ENCODE data around the gene FAT2.
"Not testable (repeated sequence)": the region's sequence is repeated elsewhere in the genome, so short reads cannot be mapped to it uniquely, and the experiment has no call there.

FAT2 gene

DNA sequence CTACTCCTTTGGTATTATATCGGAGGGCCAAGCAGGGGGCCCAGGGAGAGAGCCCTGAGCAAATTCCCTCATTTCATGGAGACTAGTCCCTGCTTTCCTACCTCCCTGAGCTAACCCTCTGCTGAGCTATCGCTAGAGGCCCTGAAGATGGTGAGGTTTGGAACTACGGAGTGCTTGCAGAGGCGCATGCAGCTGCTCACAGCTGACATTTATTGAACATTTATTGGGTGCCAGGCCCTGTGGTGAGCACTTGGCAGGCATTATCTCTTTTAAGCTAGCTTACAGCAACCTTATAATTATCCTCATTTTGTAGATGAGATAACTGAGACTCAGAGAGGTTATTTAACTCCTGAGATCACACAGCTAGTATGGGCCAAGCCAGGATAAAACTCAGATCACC, 9.8 kb downstream of the FAT2 start:
- Histone ChIP-seq H3K27me3 (ENCODE audit: low read depth, low read length) (no peaks in the 10 kb centered on the region), H2AFZ (ENCODE audit: low read depth, low read length) (no peak overlapping the region), H3K36me3 (replicated peaks; ENCODE audit: low read depth, low read length) (no peaks in the 10 kb centered on the region), H3K9me3 (ENCODE audit: insufficient read depth, low read length) (no peaks in the 10 kb centered on the region), H4K20me1 (ENCODE audit: insufficient read depth, low read length) (no peaks in the 10 kb centered on the region), H3K4me3 (ENCODE audit: low read length) (no peak overlapping the region), H3K27ac (ENCODE audit: low read length) (no peak overlapping the region), H3K4me1 (ENCODE audit: low read length) (peaks cover 19% of the 10 kb centered on the region), H3K4me2 (ENCODE audit: low read length) (no peak overlapping the region), H3K79me2 (ENCODE audit: low read length) (no peaks in the 10 kb centered on the region), H3K9ac (ENCODE audit: low read length) (no peak overlapping the region)
- TF ChIP-seq EZH2phosphoT487 (IDR thresholded peaks at IDR 0.05; ENCODE audit: low read depth): no peak
- TF ChIP-seq, protein P1, sequence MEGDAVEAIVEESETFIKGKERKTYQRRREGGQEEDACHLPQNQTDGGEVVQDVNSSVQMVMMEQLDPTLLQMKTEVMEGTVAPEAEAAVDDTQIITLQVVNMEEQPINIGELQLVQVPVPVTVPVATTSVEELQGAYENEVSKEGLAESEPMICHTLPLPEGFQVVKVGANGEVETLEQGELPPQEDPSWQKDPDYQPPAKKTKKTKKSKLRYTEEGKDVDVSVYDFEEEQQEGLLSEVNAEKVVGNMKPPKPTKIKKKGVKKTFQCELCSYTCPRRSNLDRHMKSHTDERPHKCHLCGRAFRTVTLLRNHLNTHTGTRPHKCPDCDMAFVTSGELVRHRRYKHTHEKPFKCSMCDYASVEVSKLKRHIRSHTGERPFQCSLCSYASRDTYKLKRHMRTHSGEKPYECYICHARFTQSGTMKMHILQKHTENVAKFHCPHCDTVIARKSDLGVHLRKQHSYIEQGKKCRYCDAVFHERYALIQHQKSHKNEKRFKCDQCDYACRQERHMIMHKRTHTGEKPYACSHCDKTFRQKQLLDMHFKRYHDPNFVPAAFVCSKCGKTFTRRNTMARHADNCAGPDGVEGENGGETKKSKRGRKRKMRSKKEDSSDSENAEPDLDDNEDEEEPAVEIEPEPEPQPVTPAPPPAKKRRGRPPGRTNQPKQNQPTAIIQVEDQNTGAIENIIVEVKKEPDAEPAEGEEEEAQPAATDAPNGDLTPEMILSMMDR (IDR thresholded peaks at IDR 0.05; ENCODE audit: low read depth, low read length): no peak

DNA sequence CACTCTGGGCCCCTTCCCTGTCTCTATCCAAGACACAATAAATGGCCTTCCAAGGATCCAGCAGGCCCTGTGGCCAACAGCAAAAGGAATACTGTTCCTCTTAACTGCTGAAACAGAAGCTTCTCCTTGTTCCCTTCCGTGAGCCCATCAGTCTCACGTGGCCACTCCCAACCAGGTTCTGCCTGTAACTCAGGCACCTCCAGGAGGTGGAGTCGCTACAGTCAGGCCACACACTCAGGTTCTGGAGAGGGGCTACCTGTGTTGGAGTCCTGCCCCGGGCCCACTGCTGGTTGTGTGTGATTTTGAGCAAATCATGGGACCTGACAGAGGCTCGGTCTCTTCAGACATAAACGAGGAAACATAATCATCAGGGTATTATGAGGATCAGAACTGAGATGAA, 10.3 kb downstream of the FAT2 start:
- H3K4me2 ChIP-seq (ENCODE audit: low read length): no peak overlapping the region
- no peak overlapping the region for H3K4me3 ChIP-seq (ENCODE audit: low read length)
- no peaks in the 10 kb centered on the region for H3K27me3 ChIP-seq (ENCODE audit: low read depth, low read length)
- peaks cover 19% of the 10 kb centered on the region for H3K4me1 ChIP-seq (ENCODE audit: low read length)
- no peak overlapping the region for H3K9ac ChIP-seq (ENCODE audit: low read length)
- H3K36me3 ChIP-seq (replicated peaks; ENCODE audit: low read depth, low read length): no peaks in the 10 kb centered on the region
- H2AFZ ChIP-seq (ENCODE audit: low read depth, low read length): no peak overlapping the region
- H3K9me3 ChIP-seq (ENCODE audit: insufficient read depth, low read length): no peaks in the 10 kb centered on the region
- TF ChIP-seq EZH2phosphoT487 (IDR thresholded peaks at IDR 0.05; ENCODE audit: low read depth): no peak
- TF ChIP-seq, protein P1 (IDR thresholded peaks at IDR 0.05; ENCODE audit: low read depth, low read length): no peak
- H4K20me1 ChIP-seq (ENCODE audit: insufficient read depth, low read length): no peaks in the 10 kb centered on the region
- H3K79me2 ChIP-seq (ENCODE audit: low read length): no peaks in the 10 kb centered on the region
- H3K27ac ChIP-seq (ENCODE audit: low read length): no peak overlapping the region

DNA sequence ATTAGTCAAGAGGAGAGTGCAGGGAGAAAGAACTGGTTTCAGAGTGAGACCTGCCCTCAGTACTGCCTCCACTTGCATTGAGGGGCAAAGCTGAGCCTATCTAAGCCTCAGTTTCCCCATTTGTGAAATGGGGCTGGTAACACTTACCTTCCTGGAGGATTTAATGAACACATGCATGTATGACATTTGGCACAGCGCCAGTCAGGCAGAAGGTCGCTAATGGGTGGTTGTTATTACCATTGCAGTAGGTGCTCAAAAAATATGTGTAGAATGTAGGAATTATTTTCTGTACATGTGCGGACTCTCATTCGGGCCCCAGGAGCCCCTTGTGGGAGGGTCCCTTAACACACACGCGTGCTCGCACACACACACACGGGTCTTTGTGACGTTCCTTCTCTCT, 10.9 kb downstream of the FAT2 start:
- H3K27me3 ChIP-seq (ENCODE audit: low read depth, low read length): no peaks in the 10 kb centered on the region
- no peak overlapping the region for H3K27ac ChIP-seq (ENCODE audit: low read length)
- peaks cover 19% of the 10 kb centered on the region for H3K4me1 ChIP-seq (ENCODE audit: low read length)
- no peaks in the 10 kb centered on the region for H3K36me3 ChIP-seq (replicated peaks; ENCODE audit: low read depth, low read length)
- no peak overlapping the region for H3K9ac ChIP-seq (ENCODE audit: low read length)
- H3K9me3 ChIP-seq (ENCODE audit: insufficient read depth, low read length): no peaks in the 10 kb centered on the region
- H3K79me2 ChIP-seq (ENCODE audit: low read length): no peaks in the 10 kb centered on the region
- H4K20me1 ChIP-seq (ENCODE audit: insufficient read depth, low read length): no peaks in the 10 kb centered on the region
- TF ChIP-seq, protein P1 (IDR thresholded peaks at IDR 0.05; ENCODE audit: low read depth, low read length): no peak
- TF ChIP-seq EZH2phosphoT487 (IDR thresholded peaks at IDR 0.05; ENCODE audit: low read depth): no peak
- no peak overlapping the region for H3K4me2 ChIP-seq (ENCODE audit: low read length)
- H2AFZ ChIP-seq (ENCODE audit: low read depth, low read length): no peak overlapping the region
- H3K4me3 ChIP-seq (ENCODE audit: low read length): no peak overlapping the region

DNA sequence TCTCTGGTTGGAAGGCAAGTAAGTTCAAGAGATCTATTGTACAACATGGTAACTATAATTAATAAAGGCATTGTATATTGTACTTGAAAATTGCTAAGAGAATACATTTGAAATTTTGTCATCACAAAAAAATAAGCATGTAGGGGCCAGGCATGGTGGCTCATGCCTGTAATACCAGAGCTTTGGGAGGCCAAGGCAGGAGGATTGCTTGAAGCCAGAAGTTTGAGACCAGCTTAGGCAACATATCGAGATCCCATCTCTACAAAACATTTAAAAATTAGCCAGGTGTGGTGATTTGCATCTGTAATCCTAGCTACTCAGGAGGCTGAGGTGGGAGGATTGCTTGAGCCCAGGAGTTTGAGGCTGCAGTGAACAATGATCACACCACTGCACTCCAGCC, 12.0 kb downstream of the FAT2 start:
- not testable (repeated sequence) for H3K4me2 ChIP-seq (ENCODE audit: low read length); H3K4me3 ChIP-seq (ENCODE audit: low read length); H2AFZ ChIP-seq (ENCODE audit: low read depth, low read length); H3K79me2 ChIP-seq (ENCODE audit: low read length); H3K27me3 ChIP-seq (ENCODE audit: low read depth, low read length); H3K9me3 ChIP-seq (ENCODE audit: insufficient read depth, low read length); H3K9ac ChIP-seq (ENCODE audit: low read length); H4K20me1 ChIP-seq (ENCODE audit: insufficient read depth, low read length); H3K27ac ChIP-seq (ENCODE audit: low read length); H3K36me3 ChIP-seq (replicated peaks; ENCODE audit: low read depth, low read length)
- peaks cover 25% of the 10 kb centered on the region for H3K4me1 ChIP-seq (ENCODE audit: low read length)
